ENCODE measurements around the gene TMEFF1.

GRCh38 chr9:100472268-100472667 lies 681 bp upstream of the TMEFF1 start:
- TF ChIP-seq CTCF (conservative IDR thresholded peaks at IDR 0.05 in 1 of 2, IDR thresholded peaks at IDR 0.05 in 1 of 2; ENCODE audit: low read depth in 1 of 2, low read length in 2 of 2) (no peak), EZH2 (IDR thresholded peaks at IDR 0.05; ENCODE audit: low read length, missing control alignments) (no peak)
